LNCAP (cell line): ENCODE results near the gene C11orf54.

Source experiments
- CTCF ChIP-seq: fragments of 450-650 bp; IDR thresholded peaks from 2 replicates; pipeline ENCODE4 v1.5.1; 2017; ENCODE audit warnings: mild to moderate bottlenecking

The C11orf54 gene

DNA sequence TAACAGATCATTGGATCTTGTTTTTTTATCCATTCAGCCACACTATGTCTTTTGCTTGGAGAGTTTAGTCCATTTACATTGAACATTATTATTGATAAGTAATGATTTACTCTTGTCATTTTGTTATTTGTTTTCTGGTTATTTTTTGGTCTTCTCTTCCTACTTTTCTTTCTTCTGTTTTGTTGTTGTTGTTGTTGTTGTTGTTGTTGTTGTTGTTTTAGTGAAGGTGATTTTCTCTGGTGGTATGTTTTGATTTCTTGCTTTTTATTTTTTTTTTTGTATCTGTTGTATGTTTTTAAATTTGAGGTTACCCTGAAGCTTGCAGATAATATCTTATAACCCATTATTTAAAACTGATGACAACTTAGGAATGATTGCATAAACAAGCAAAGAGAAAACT, 28.8 kb upstream of the C11orf54 start:
- TF ChIP-seq CTCF, result no peak

DNA sequence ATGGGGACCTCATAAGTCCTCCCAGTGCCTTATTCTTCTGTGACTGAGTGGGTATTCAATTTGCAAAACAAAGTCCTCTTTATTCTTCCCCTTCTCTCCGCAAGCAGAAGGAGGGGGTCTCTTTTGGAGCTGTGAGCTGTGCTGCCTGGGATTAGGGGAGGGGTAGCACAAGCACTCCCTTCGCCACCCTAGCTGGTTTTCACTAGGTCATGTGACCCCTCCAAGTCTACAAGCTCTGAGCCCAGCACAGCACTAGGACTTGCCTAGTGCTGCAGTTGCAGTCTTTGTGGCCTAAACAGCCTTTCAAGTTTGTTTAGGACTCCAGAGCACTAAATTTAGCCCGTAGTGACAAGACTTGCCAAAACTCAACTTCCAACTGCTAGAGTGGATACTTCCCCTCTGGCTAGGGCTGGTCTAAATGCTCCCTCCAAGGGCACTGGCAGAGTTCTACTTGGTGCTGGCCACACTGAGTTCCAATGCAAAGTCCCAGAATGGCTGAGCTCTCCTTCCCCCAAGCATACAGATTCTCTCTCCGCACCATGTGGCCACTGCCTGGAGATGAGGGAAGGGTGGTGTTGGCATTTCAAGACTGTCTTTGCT, 25.6 kb upstream of the C11orf54 start:
- TF ChIP-seq CTCF, result no peak

- TF ChIP-seq CTCF, result no peak
Observed at GRCh38 chr11:93717501-93717900, 24.0 kb upstream of the C11orf54 start.

GRCh38 chr11:93718057-93718563, 23.4 kb upstream of the C11orf54 start:
- no peak for TF ChIP-seq CTCF

- no peak for TF ChIP-seq CTCF
Observed at GRCh38 chr11:93719310-93719709, 22.2 kb upstream of the C11orf54 start.

DNA sequence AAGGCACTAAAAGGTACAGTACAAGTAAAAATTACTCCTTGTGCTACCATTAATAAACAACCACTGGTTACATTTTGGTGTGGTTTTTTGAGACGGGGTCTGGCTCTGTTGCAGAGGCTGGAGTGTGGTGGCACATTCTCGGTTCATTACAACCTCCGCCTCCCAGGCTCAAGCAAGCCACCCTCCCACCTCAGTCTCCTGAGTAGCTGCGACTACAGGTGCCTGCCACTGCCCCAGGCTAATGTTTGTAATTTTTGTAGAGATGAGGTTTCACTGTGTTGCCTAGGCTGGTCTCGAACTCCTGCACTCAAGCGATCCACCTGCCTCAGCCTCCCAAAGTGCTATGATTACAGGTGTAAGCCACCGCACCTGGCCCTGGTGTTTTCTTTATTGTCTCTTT, 20.9 kb upstream of the C11orf54 start:
- TF ChIP-seq CTCF, result no peak

DNA sequence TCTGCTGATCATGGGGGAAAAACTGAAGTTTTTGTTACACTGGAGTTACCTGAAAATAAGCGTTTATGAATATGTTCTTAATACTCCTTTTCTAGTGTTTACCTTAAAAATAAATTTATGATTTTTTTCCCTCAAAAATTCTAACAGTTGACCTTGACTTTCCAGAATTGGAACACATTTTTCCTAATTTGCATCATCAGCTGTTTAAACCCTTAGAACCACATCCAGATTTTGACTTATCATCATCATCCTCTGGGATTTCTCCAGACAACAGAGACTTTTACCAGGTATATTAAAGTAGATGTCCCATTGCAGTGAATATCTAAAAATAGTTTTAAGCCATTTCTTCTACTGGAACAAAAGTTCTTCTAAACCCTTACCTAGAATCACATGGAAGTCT, 17.4 kb upstream of the C11orf54 start:
- no peak for TF ChIP-seq CTCF
